ENCODE measurements around the gene KCTD20. TPM values are rescaled to one million over a fixed set of nuclear protein-coding genes. Genes with fewer than 3 reads are reported as not detected.

KCTD20 gene
- total RNA-seq, 4 donors from 2014 or later, result 28.7 to 39.7 (median 32.9) TPM

DNA sequence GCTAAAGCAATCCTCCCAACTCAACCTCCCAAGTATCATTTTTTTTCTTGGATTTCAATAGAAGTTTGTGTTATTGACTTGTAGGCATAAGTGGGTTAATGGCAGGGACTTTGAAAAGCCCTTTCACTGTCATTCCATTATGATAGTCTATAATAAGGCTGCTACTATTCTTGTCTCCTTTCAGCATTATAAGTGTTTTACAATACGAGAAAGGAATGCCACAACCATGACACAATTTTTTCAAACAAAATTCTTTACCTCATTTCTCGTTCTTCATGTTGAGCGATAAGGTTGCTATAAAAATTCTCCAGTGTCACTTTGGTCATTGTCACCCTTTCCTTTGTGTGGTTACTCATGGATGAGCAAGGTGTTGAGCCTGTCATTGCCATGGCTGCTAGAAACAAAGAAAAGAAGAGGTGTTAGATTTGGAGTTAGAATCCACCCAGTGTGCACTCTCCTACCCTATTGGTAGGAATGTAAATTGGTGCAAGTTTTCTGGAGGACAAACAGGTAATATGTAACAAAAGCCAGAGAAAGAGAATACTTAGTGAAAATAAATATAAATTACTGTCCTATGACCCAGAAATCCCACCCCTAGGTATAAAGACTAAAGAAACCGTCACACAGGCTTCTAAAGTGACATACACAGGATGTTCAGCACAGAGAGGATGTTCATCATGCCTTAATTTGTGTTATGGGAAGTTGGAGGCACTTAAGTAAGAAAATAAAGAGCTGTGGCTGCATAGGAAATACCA, 97.2 kb downstream of the KCTD20 start:
- Histone ChIP-seq H3K27me3 (no peaks in the 10 kb centered on the region), H3K9me3 (no peaks in the 10 kb centered on the region), H3K27ac (no peak overlapping the region), H3K4me1 (peaks cover 6 to 17% of the 10 kb centered on the region in 2 donors), H3K36me3 (peaks cover 0 to 47% of the 10 kb centered on the region in 2 donors), H3K4me3 (no peak overlapping the region)
- no peak for TF ChIP-seq POLR2A (IDR thresholded peaks at IDR 0.05)
- TF ChIP-seq CTCF (IDR thresholded peaks at IDR 0.05 in 4 of 5, conservative IDR thresholded peaks at IDR 0.05 in 1 of 5), result no peak
- intact Hi-C loops (cut with DNase I; ENCODE audit: low total_unique reads), result no loop called here
- no peak for ATAC-seq
- DNase-seq, result no peak
- in situ Hi-C loops (cut with MboI; ENCODE audit: low sequenced_read_pairs in 4 of 4), result no loop called here

Other genes starting within 250 kb of the KCTD20 start
- 10 to 100 TPM; 14.9 to 35.5 (median 28.2) TPM for gene BRPF3, start 246.3 kb upstream of the KCTD20 start, total RNA-seq
- not detected for gene PNPLA1, start 172.9 kb upstream of the KCTD20 start, total RNA-seq
- gene BNIP5, start 106.1 kb upstream of the KCTD20 start, total RNA-seq, result not detected
- not detected for gene ETV7, start 55.3 kb upstream of the KCTD20 start, total RNA-seq
- not detected for gene PXT1, start 146 bp upstream of the KCTD20 start, total RNA-seq
- 10 to 100 TPM; 10.8 to 14.8 (median 12.7) TPM for gene STK38, start 104.5 kb downstream of the KCTD20 start, total RNA-seq
- 100 to 1,000 TPM in 1 of 4 donors, 10 to 100 TPM in 3; 66.3 to 118 (median 83.2) TPM for gene SRSF3, start 151.4 kb downstream of the KCTD20 start, total RNA-seq
- gene CDKN1A, start 235.7 kb downstream of the KCTD20 start, total RNA-seq, result 100 to 1,000 TPM; 110 to 346 (median 260) TPM

All from gastrocnemius medialis (tissue), 4 donors.